GM12878 (cell line): Measurements from ENCODE around the gene VPS45.

ENCODE experiments used
- MTA2 ChIP-seq: fragments of 450-650 bp; IDR thresholded peaks from 2 replicates; pipeline ENCODE4 v1.6.1; 2016; ENCODE audit warnings: low read depth, mild to moderate bottlenecking, moderate library complexity
- MYC ChIP-seq: IDR thresholded peaks from 2 replicates; pipeline ENCODE4 v1.6.1; 2011; ENCODE audit warnings: mild to moderate bottlenecking, low read length, moderate library complexity, inconsistent platforms; ENCODE audit not compliant: insufficient read depth, insufficient replicate concordance, insufficient read length, severe bottlenecking
- TCF3 ChIP-seq: IDR thresholded peaks from 2 replicates; pipeline ENCODE4 v1.6.1; 2012; ENCODE audit warnings: low read depth, mild to moderate bottlenecking, low read length, borderline replicate concordance; ENCODE audit not compliant: insufficient read depth

GRCh38 chr1:150121236-150121862, 53.8 kb downstream of the VPS45 start:
- no peak for TF ChIP-seq TCF3
- TF ChIP-seq MTA2: no peak
- TF ChIP-seq MYC: no peak
